PC-9 (cell line): ENCODE data around the gene DOCK1.

Source experiments
- EZH2 ChIP-seq: fragments of 200-600 bp; sonication (generic); IDR thresholded peaks from 2 replicates; pipeline ENCODE4 v1.8.0; 2017; ENCODE audit warnings: antibody characterized with exemption, low read depth
- TF ChIP-seq, protein P1 (sequence below): fragments of 200-600 bp; sonication (generic); conservative IDR thresholded peaks from 2 replicates; pipeline ENCODE4 v1.6.1; 2017; ENCODE audit warnings: mixed run types, antibody characterized with exemption, mild to moderate bottlenecking, moderate library complexity

GRCh38 chr10:127290850-127291249, 385.6 kb downstream of the DOCK1 start:
- TF ChIP-seq, protein P1, sequence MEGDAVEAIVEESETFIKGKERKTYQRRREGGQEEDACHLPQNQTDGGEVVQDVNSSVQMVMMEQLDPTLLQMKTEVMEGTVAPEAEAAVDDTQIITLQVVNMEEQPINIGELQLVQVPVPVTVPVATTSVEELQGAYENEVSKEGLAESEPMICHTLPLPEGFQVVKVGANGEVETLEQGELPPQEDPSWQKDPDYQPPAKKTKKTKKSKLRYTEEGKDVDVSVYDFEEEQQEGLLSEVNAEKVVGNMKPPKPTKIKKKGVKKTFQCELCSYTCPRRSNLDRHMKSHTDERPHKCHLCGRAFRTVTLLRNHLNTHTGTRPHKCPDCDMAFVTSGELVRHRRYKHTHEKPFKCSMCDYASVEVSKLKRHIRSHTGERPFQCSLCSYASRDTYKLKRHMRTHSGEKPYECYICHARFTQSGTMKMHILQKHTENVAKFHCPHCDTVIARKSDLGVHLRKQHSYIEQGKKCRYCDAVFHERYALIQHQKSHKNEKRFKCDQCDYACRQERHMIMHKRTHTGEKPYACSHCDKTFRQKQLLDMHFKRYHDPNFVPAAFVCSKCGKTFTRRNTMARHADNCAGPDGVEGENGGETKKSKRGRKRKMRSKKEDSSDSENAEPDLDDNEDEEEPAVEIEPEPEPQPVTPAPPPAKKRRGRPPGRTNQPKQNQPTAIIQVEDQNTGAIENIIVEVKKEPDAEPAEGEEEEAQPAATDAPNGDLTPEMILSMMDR, result no peak
- TF ChIP-seq EZH2, result no peak
